Stimulated activated CD8-positive, alpha-beta memory T cell treated with anti-CD3 and anti-CD28 coated beads, Interleukin-4, amount 100 ng/mL, for 48 hours (primary cell): ENCODE data around the gene DAG1.

Experiments used
- DNase-seq: peaks from one replicate; pipeline ENCODE4 v3.0.0-alpha.2; 2020

The DAG1 gene

DNA sequence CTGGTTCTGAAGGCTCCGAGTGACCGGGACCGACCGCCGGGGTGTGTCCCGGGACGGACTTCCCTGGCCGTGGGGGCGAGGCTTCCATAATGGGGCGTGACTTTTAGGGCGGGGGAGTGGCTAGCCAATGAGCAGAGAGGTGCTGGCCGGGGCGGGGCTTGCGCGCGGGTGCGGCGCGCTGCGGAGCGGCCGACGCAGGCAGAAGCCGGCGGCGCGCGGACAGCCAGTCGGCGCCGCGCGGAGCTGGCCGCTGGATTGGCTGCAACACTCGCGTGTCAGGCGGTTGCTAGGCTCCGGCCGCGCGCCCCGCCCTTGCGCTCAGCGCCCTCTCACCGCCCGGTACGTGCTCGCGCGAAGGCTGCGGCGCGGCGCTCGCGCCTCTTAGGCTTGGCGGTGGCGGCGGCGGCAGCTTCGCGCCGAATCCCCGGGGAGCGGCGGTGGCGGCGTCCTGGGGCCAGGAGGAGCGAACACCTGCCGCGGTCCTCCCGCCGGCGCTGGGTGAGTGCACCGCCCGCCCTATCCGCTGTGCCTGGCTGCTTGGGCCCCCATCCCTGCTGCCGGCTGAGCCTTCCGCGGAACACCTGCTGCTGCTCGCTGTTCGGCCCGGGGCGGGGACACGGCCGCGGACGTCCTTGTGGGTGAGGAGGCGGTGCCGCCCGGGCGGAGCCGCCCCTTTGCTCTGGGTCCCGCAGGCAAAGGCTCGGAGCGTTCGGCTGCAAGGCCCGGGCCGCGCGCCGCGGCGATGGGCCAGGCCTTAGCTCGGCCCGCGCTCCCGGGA, at the start of gene DAG1:
DAG1 (plus strand) TSS at position 332 of the 778 bp plus-strand sequence. CDS start 40,268 bp downstream, outside the sequence.
- DNase-seq, result peak; percentile 98

DNA sequence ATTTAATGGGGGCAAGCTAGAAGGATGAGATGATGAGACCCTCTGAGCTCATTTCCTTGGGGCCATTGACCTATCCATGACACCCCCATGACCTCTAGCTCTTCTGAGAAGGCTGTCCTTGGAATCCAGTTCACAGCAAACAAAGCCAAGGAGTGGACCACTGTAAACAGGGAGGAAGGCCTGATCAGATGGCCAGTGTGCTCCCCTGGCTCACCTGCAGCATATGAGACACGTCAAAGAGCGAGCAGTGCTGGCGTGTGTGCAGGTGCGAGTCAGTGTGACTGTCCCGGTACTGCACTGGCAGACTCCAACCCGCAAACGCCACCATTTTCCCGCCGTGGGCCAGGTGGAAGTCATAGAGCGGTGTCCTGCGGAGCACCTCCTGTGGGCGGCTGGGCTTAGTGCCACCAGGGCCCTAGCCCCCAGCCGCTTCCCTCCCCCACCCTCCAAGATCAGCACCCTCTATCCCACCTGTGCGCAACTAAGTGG, 48.1 kb upstream of the DAG1 start:
- no peak for DNase-seq

DNA sequence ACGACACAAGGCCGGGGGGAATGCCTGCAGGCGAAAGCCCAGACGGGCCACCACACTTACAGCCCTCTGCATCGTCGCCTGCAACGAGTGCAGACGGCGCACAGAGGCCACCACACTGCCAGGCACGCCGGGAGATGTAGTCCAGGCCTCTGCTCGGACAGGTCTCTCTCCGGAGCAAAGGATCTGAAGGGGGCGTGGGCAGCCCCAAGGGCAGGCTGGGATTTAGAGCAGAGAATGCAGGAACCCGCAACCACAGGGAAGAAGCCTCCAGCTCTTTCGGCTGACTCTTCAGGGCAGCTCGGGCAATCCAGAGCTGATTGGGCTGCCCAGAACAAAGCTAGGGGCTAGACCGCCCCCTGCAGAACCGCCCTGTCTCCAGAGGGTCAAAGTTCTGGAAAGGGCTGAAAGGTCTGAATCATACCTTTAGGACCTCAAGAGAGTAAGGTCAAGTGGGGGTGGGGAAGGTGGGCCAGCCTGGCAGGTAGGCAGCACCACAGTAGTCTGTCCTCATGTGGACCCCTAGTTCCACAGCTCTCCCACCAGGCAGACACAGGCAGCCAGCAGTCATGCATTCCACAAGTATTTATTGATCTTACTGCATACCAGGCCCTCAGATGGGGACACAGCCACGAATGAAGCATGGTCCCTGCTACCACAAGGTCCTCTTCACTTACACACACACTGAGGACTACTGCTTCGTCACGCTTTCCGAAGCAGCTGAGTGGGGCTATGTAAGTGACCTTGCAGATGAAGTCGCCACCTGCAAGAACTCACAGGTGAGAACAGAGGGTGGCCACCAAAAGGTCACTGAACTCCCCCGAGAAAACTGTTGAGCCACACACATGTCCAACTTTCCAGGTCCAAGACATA, 47.5 kb upstream of the DAG1 start, which contains the start of gene AMT:
AMT (minus strand) TSS at position 95 of the 870 bp plus-strand sequence; CDS start at position 72, 23 bp downstream.
- DNase-seq, result no peak

DNA sequence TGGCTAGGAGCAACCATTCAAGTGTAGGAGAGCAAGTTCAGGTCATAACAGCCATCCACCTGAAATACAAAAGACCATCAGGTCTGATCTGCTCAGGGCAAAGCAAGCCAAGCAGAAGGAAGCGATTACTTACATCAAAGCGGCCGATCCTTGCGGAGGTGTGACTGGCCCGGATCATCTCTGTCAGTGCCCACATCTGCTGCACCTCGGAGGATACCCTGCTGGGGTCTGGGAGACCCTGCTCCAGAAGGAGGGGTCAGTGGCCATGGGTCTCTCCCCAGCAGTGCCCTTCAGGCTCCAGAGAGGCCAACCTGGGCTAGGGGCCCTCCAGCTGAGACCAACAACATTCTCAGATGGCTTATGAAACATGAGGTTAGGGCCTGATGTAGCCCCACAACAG, 45.3 kb upstream of the DAG1 start:
- DNase-seq, result no peak

DNA sequence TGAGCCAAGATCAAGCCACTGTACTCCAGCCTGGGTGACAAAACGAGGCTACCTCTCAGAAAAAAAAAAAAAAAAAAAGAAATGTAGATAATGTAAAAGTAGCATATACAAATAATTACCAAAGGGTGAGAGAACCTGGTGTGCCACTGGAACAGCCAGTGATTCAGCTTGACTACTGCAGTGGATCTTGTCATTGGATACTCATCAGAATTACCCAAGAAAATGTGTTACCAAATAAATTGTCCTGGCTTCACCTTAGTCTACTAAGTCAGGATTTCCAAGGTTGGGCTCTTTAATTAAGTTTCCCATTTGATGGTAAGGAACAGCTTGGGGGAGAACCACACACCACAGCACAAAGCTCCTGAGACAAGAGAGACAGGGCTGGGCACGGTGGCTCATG, 42.5 kb upstream of the DAG1 start:
- DNase-seq, result no peak

DNA sequence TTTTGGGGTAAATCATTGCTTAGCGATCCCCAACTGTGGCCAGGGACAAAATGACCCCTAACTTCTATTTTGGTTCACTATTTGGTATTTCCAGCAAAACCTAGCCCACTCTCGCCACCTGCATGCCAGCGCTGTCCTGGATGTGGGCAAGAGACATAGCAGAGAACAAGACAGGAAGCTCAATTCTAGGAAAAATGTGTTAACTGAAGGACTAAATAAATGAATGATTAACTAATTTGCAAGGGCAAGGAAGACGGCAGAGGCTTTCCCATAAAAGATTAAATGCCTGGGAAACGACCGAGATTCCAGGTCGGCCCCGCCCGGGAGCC, 41.4 kb upstream of the DAG1 start:
- DNase-seq, result no peak

DNA sequence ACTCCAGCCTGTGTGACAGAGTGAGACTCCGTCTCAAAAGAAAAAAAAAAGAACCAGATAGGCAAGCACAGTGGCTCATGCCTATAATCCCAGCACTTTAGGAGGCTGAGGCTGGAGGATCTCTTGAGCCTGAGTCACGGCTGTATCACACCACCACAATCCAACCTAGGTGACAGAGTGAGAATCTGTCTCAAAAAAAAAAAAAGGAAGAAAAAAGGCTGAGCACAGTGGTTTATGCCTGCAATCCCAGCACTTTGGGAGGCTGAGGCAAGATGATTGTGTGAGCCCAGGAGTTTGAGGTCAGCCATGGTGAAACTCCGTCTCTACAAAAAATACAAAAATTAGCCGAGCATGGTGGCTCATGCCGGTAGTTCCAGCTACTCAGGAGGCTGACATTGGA, 35.3 kb upstream of the DAG1 start:
- DNase-seq, result no peak

DNA sequence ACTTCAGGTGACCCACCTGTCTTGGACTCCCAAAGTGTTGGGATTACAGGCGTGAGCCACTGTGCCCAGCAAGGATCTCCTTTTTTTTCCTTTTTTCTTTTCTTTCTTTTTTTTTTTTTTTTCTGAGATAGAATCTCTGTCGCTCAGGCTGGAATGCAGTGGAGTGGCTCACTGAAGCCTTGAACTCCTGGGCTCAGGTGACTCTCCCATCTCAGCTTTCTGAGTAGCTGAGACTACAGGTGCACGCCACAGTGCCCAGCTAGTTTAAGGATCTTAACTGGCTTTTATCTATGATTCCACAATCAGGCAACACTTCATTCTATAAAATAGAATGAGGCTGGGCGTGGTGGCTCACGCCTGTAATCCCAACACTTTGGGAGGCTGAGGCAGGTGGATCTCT, 24.7 kb upstream of the DAG1 start:
- DNase-seq, result no peak

DNA sequence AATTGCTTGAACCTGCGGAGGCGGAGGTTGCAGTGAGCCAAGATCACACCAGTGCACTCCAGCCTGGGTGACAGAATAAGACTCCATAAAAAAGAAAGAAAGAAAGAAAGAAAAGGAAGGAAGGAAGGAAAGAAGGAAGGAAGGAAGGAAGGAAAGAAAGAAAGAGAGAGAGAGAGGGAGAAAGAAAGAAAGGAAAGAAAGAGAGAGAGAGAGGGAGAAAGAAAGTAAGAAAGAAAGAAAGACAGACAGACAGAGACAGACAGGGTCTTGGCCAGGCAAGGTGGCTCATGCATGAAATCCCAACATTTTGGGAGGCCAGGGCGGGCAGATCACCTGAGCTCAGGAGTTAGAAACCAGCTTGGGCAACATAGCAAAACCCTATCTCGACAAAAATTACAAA, 16.4 kb upstream of the DAG1 start:
- DNase-seq, result no peak

DNA sequence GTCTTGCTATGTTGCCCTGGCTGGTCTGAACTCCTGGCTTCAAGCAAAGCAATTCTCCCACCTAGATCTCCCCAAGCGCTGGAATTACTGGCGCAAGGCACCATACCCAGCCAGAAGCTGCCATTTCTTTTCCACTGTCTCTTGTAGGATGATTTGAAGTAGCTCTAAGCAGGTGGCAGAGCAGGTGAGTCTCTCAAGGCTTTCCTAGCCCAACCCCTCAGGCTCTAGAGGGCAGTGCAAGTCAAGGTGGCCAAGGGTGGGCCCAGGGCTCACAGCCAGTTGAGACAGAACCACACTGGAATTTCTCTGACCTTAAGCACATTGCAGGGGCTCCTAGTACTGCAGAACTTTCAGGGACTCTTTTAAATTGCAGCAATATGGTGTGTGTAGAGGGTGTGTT, 15.6 kb upstream of the DAG1 start:
- no peak for DNase-seq

DNA sequence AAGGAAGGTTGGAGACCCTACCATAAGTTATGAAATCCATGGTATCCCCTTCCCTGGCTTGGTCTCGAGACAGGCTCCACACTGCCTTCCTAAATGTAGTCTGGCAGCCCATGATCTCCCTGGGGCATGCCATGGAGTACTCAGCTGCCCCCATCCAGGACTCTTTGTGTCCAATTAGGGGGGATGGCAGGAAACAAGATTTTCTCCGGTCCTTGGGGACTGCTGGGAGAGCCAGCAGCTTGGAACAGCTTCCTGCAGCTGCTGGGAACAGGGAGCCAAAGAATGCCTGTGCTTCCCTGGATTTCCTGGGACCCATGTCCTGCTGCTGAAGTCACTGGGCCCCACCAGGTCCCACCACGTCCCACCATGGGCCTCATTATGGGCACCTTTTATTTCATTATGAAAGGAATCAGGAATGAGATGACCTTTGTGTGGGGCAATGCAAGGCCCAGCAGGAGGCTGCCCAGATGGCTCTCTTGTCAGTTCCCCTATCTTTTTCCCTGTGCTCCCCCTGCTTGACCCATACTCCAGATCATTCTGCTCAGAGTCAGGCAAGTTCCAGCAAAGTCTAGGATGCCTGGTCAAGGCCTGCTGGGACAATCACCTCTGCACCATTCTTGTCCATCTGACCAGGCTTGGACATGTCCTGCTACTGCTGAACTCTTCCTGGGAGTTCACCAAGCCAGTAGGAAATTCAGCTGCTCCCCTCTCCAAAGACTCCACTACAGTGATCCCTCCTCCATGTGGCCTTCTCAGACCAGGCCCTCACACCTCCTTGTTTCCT, 15.0 kb upstream of the DAG1 start:
- DNase-seq, result no peak

DNA sequence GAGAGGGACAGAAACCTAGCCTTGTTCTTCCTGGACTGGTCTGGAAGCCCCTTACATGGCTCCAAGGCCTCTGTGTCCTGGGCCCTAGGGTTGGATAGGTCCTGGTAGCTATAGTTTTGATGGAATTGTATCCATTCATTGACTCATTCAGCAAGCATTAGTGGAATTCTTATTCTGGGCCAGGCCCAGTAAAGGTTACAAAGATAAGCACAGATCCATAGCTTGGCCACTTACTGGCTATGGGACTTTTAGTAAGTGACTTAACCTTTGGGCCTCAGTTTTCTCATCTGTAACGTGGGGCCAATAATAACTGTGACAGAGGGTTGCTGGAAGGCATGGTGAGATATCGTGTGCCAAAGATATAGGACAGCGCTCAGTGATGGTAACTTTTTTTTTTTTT, 13.6 kb upstream of the DAG1 start:
- DNase-seq, result no peak

DNA sequence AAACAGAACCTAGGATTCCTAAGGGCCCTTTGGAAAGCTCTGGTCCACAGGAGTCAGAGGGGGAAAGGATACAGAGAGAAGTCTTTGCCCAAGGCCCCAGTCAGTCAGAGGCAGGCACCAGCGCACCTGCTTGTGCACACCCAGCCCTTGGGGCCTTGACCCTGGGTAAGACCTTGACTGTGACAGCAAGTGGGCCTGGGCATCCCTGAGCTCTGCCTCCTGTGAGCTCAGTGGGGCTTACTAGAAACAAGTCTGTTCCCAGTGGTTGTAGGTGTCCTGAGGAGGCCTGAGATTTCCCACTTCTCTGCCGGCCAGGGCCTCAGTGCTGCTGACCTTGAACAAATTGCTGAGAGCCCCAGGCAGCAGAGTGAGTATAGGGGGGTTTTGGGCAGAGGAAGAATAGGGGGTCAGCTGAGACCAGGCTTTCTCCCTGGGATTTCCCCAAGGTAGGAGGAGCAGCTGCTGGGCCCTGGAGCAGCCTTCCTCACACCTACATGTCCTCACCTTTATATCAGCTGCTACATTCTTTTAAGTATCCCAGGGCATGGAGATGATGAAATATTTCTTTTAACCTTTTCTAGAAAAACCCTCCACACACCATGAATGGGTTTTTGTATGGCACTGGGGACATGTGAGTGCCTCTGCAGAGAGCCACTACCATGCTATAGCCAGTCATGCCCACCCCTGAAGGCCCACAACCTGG, 9.7 kb upstream of the DAG1 start:
- DNase-seq, result no peak

DNA sequence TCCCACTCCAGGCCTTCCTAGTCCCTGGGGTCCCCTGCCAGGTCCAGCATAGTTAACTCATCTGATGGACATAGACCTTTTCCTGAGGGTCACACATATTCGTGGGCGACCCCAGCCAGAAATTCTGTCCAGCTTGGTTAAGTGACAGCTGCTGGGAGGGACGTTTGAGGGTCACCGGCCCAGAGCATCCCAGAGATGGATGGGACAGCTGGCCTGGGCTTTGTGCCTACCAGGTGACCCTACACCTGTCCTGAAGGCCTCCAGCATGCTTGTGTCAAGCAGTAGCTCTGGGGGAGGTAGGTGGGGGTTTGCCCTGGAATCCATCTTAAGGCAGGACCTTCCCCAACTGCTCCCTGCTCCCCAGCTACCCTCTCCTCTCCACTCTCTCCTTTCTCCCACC, 9.1 kb upstream of the DAG1 start:
- no peak for DNase-seq

DNA sequence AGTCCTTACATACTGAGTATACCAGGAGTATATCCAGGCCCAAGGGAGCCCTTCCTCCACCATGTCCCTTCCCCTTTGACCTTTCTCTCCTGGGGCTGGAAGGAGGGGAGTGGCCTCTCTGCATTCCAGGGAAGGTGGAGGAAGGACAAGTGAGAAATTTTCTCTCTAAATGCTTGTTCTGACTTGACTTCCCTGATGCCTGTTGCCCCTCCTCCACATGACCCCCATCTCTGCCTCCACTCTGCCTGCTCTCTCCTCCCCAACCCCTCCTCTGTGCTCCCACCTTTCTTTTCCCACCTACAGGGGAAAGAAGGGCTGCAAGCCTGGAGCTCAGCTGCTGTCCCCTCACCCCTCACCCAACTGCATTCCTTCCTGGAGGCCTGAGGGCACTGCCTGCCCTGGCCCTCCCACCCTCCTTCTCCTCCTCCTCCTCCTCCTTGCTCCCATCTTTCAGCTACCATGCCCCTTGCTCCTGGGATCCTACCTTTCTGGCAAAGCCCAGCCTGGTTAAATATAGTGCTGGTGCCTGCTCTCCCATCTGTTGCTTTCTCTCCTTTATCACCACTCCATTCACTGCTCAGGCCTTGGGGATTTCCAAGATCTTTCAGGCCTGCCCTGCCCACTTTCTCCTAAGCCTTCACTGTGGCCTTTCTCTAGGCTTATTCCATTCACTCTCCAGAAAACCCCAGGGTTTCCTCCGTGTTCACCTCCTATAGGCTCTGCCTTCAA, 8.5 kb upstream of the DAG1 start:
- no peak for DNase-seq

DNA sequence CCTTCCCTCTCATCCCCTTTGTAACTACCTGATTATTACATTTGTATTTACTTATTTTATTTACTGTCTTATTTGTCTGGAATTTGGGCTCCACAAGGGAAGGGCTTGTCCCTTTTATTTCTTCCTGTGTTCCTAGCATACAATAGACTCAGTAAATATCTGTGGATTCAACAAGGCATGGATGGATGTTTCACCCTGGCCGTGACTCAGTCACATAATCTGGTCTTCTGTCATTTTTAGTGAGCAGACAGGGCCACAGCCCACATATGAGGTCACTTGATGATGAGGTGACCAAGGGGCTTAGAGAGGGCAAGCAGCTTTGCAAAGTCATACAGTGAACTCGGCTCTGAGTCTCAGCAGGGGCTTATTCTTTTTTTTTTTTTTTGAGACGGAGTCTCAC, 7.8 kb upstream of the DAG1 start:
- no peak for DNase-seq

DNA sequence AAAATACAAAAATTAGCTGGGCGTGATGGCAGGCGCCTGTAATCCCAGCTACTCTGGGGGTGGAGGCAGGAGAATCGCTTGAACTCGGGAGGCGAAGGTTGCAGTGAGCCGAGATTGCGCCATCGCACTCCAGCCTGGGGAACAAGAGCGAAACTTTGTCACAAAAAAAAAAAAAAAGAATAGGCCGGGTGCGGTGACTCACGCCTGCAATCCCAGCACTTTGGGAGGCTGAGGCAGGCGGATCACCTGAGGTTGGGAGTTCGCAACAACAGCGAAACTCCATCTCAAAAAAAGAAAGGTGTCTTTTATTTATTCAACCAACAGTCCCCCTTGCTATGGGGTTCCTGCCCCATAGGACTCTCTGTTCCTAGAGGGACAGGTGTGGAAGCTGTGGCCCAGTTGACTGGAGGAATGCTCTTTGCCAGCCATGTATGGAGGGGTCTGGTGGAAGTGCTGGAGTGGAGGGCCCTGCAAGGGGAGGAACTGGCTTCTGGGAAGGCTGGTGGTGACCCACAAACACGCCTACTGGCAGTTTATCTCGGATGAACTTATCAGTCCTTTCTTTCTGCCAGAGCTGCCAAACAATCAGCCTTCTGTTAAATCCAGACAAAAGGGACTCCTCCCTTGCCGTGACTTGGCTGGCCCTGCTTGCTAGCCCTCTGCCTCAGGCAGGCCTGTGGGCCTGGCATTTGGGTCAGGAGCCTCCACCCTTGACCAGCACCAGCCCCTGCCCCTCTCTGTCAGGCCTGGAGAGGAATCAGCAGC, 4.6 kb upstream of the DAG1 start:
- DNase-seq, result no peak

DNA sequence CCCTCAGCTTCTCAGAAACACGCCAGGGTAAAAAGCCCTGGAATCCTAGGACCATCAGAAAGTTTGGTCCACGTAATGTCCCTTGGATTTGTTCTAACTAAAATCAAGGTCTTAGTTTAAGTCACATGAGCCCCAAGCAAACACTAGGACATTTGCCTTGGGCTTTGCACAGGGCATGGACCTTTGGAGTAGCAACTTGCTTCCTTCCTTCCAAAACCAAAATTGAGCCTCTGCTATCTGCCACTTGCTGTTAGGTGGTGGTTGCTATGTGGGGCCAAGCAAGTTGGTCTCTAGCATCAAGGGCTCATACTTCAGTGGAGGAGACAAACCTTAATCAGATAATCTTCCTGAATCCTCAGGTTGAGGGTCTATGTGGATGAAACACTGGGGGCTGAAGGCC, 4.0 kb upstream of the DAG1 start:
- no peak for DNase-seq

DNA sequence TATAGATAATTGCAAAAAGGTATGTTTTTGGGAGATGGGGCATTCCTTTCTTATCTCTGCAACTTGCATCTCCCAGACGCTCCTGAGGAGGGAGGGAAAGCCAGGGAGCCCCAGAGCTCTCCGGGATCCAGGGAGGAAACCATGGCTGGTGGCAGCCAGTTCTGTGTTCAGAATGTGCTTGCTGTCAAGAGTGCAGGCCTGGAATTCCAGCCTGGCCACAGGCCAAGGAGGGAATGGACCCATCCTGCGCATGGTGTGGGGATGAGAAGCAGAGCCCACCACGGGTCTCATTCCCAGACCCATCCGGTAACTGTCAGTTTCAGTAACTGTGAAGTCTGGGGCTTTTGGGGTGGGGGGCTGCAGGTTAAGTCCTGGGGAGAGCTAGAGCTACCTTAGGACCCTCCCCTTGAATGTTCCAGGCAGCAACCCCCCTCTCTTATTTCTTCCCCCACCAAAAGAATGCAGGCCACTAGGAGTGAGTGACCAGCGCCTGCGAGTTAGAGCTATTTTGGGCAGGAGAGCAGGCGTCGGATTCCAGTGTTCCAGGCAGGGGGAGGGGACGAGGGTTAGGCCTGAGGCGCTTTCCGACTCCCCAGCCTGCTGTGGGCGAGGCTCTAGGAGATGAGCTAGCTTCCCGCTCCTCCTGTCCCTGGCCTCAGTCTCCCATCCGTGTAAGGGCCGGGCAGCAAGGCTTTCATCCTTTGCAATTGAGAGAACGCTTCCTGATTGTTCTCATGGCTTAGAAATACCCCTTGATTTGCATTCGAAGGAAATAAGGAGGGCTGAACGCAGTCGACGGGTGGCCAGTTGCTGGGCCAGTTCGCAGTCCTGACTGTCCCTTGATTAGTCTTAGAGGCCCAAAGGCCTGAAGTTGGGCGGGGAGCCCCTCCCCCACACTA, 781 bp upstream of the DAG1 start:
- DNase-seq, result peak; percentile 30
